Ovary (tissue), 9 donors: ENCODE results near the gene TMEM50A. TPM values are rescaled to one million over a fixed set of nuclear protein-coding genes. Genes with fewer than 3 reads are reported as not detected.

Source experiments
- DNase-seq, 5 donors: peaks; one replicate each; pipeline ENCODE4 v3.0.0-alpha.2; 2019 to 2020
- H3K27ac ChIP-seq, 2 donors: fragments of 200-600 bp; one replicate each; pipeline versions ENCODE4 v1.5.1 to v1.8.0; 2019 to 2022
- H3K27me3 ChIP-seq: fragments of 200-600 bp; one replicate; pipeline ENCODE4 v1.8.0; 2022
- H3K36me3 ChIP-seq: fragments of 200-600 bp; sonication (generic); one replicate; pipeline ENCODE4 v1.5.1; 2019
- H3K4me1 ChIP-seq: one replicate; pipeline ENCODE4 v1.8.1; 2013; ENCODE audit warnings: mild to moderate bottlenecking, moderate library complexity; ENCODE audit not compliant: insufficient read depth
- H3K4me3 ChIP-seq: fragments of 200-600 bp; sonication (generic); one replicate; pipeline ENCODE4 v1.5.1; 2017
- H3K9me3 ChIP-seq, 2 donors: fragments of 200-600 bp in 1 of 2; sonication (generic) in 1 of 2; one replicate each; pipeline versions ENCODE4 v1.5.1 to v1.8.1; 2013 to 2019; ENCODE audit warnings: mild to moderate bottlenecking in 1 of 2, moderate library complexity in 1 of 2
- EP300 ChIP-seq: sonication (generic); formaldehyde crosslinking; IDR thresholded peaks from one replicate; pipeline ENCODE4 v1.6.1; 2017; ENCODE audit warnings: antibody characterized with exemption
- POLR2A ChIP-seq: fragments of 450-650 bp; IDR thresholded peaks from one replicate; pipeline ENCODE4 v1.6.1; 2017; ENCODE audit warnings: antibody characterized with exemption, mild to moderate bottlenecking, moderate library complexity
- WGBS, 3 donors: extraction: QIAGEN DNeasy Blood & Tissue Kit in 1 of 3; methylation state at CpG; one replicate each; pipeline versions ENCODE4 v1.1.5 to v1.1.7; 2013 to 2017; 5-methylcytosine and 5-hydroxymethylcytosine counted together
- intact Hi-C, 4 donors: fragments of 100-400 bp; cut with DNase I; formaldehyde crosslinking; loops; one replicate each; pipeline versions ENCODE4 v1.11.0 to v1.15.1; 2022 to 2023
- polyA plus RNA-seq, 2 donors: library from polyadenylated mRNA; stranded (reverse); fragments of 200-250 nt in 1 of 2; fragments of 350-450 nt in 1 of 2; fragmentation: Illumina TruSeq in 1 of 2; extraction: RNeasy Lipid Tissue Mini Kit (QIAGEN cat#74804) in 1 of 2; gene quantifications; one replicate each; pipeline ENCODE4 v1.2.3, GENCODE V29; 2013 to 2014
- total RNA-seq, 7 donors: library from RNA; depleted of rRNA in 2 of 7; stranded (reverse); fragments of >200 nt in 2 of 7; fragmentation: NEBNext Ultra II Directional in 3 of 7; extraction: Animal tissue kit (Norgen Biotek cat#: 25700) in 3 of 7; gene quantifications; one replicate each; pipeline versions ENCODE4 v1.1.0 to v1.2.4, GENCODE V29; 2016 to 2023
- TF ChIP-seq, protein P1 (sequence below), 3 donors: fragments of 450-650 bp in 2 of 3; fragments of 200-600 bp in 1 of 3; IDR thresholded peaks; one replicate each; pipeline versions ENCODE4 v1.5.1 to v1.8.0; 2016 to 2022; ENCODE audit warnings: antibody characterized with exemption in 3 of 3, mild to moderate bottlenecking in 1 of 3
- donor health status: DM: no; HTN: no; CAD: no; lungs with moderate emphysema.
- donor health status: DM: no; HTN: no; CAD: no.
- donor health status: Bipolar disorder and iron deficiency.
- donor health status: DM: yes; HTN: yes; CAD: no.
- donor health status: DM: no; HTN: no; CAD: no.
- donor health status: DM: yes; HTN: yes; CAD: no.

The TMEM50A gene
- total and polyA plus RNA-seq, 9 donors = 50.0 to 140 (median 59.8) TPM

DNA sequence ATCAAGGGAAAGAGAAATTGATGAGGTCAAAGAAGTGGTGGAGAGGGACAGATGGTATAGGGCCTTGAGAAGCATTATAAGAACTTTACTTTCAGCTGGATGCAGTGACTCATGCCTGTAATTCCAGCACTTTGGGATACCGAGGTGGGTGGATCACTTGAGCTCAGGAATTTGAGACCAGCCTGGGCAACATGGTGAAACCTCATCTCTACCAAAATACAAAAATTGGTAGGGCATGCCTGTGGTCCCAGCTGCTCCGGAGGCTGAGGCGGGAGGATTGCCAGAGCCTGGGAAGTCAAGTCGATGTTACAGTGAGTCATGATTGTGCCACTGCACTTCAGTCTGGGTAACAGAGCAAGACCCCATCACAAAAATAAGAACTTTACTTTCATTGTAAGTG, 5.7 kb downstream of the TMEM50A start:
- DNase-seq = no peak
- Histone ChIP-seq H3K36me3 (no peaks in the 10 kb centered on the region), H3K27me3 (no peaks in the 10 kb centered on the region), H3K4me1 (peaks cover 5% of the 10 kb centered on the region), H3K4me3 (no peak overlapping the region), H3K27ac (no peak overlapping the region), H3K9me3 (no peaks in the 10 kb centered on the region)
- WGBS, 3 donors = 49 to 63% (median 62%) methylated on average over 4 of the region's 4 CpGs
- intact Hi-C loops = loop anchor here in 1 of 4 donors (10.0 kb wide), 1 partner anchor 89 kb away; no protein-coding TSS in a partner anchor
- TF ChIP-seq, protein P1, sequence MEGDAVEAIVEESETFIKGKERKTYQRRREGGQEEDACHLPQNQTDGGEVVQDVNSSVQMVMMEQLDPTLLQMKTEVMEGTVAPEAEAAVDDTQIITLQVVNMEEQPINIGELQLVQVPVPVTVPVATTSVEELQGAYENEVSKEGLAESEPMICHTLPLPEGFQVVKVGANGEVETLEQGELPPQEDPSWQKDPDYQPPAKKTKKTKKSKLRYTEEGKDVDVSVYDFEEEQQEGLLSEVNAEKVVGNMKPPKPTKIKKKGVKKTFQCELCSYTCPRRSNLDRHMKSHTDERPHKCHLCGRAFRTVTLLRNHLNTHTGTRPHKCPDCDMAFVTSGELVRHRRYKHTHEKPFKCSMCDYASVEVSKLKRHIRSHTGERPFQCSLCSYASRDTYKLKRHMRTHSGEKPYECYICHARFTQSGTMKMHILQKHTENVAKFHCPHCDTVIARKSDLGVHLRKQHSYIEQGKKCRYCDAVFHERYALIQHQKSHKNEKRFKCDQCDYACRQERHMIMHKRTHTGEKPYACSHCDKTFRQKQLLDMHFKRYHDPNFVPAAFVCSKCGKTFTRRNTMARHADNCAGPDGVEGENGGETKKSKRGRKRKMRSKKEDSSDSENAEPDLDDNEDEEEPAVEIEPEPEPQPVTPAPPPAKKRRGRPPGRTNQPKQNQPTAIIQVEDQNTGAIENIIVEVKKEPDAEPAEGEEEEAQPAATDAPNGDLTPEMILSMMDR (IDR thresholded peaks at IDR 0.05) = no peak
- TF ChIP-seq EP300 (no peak), POLR2A (no peak)

DNA sequence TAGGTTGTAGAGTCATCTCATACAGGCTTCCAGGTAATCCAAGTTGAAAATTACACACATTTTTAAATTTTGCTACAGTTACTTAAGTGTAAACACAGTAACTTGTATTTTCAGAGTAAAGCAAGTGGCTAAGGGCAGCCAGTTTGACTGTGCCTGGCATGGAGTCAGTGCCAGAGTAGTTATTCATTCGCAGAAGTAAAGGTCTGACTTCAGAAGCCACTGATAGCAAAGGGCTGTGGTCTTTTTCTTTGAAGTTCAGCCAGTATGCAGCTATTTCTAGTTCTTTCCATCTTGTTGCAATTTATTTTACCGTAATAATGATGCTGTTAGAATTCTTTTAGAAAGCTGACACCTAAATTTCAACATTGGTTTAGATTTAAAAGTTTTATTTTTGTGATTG, 9.4 kb downstream of the TMEM50A start:
- WGBS, 3 donors = 53 to 73% (median 65%) methylated on average over 2 of the region's 2 CpGs
- Histone ChIP-seq H3K9me3 (no peaks in the 10 kb centered on the region), H3K36me3 (no peaks in the 10 kb centered on the region), H3K4me3 (no peak overlapping the region), H3K27ac (no peak overlapping the region), H3K27me3 (no peaks in the 10 kb centered on the region), H3K4me1 (peaks cover 2% of the 10 kb centered on the region)
- DNase-seq = no peak
- intact Hi-C loops = loop anchor here in 1 of 4 donors (10.0 kb wide), 1 partner anchor 93 kb away; no protein-coding TSS in a partner anchor
- TF ChIP-seq, protein P1 (IDR thresholded peaks at IDR 0.05) = no peak
- TF ChIP-seq POLR2A (no peak), EP300 (no peak)

DNA sequence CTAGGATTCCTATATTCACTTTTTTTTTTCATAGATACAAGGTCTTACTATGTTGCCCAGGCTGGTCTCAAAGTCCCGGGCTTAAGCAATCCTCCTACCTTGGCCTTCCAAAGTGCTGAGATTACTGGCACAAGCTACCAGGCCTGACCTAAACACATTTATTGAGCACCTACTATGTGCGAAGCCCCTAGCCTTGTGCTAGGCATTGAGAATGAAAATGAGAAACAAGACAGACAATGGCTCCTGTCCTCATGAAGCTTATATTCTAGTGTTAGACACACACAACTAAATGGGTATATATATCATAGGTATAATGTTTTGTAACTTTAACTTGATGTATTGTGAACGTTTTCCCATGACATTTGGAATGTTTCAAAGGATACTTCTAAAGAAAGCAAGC, 11.5 kb downstream of the TMEM50A start:
- Histone ChIP-seq H3K27me3 (no peaks in the 10 kb centered on the region), H3K4me1 (no peaks in the 10 kb centered on the region), H3K9me3 (no peaks in the 10 kb centered on the region), H3K27ac (no peak overlapping the region), H3K36me3 (no peaks in the 10 kb centered on the region), H3K4me3 (no peak overlapping the region)
- 88 to 91% (median 88%) methylated on average over 3 of the region's 3 CpGs for WGBS, 3 donors
- no peak for DNase-seq
- intact Hi-C loops = loop anchor here in 1 of 4 donors (10.0 kb wide), 1 partner anchor 95 kb away; no protein-coding TSS in a partner anchor
- TF ChIP-seq POLR2A = no peak
- TF ChIP-seq EP300 = no peak
- TF ChIP-seq, protein P1 (IDR thresholded peaks at IDR 0.05) = no peak

DNA sequence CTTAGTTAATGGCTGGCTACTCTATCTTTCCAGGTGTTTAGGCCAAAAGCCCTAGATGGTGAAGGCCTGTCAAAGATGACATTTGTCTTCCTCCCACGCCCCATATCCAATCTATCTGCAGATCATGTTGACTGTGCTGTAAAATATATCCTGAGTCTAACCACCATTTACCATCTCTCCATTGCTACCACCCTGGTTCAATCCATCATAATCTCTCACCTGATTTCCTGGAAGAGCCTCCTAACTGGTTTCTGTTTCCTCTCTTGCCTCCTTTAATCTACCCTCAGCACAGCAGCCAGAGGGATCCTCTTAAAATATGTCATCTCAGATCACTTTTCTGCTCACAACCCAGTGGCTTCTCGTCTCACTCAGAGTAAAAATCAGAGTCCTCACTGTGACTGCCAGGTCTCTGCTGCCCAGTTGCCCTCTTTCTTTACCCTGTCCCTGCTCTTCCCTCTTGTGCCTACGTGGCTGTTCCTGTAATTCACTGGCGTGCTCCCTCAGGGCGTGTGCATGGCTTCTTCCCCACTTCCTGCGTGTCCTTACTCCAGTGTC, 17.8 kb downstream of the TMEM50A start:
- Histone ChIP-seq H3K27me3 (no peaks in the 10 kb centered on the region), H3K9me3 (no peaks in the 10 kb centered on the region), H3K27ac (no peak overlapping the region), H3K4me1 (no peaks in the 10 kb centered on the region), H3K36me3 (no peaks in the 10 kb centered on the region), H3K4me3 (no peak overlapping the region)
- TF ChIP-seq EP300 (no peak), POLR2A (no peak)
- TF ChIP-seq, protein P1 (IDR thresholded peaks at IDR 0.05) = no peak
- intact Hi-C loops = no loop called here
- 84 to 91% (median 89%) methylated on average over 6 of the region's 6 CpGs for WGBS, 3 donors
- no peak for DNase-seq
